ENCODE data around the gene SNX3.
"Not testable (repeated sequence)": the region's sequence is repeated elsewhere in the genome, so short reads cannot be mapped to it uniquely, and the experiment has no call there.

The SNX3 gene

DNA sequence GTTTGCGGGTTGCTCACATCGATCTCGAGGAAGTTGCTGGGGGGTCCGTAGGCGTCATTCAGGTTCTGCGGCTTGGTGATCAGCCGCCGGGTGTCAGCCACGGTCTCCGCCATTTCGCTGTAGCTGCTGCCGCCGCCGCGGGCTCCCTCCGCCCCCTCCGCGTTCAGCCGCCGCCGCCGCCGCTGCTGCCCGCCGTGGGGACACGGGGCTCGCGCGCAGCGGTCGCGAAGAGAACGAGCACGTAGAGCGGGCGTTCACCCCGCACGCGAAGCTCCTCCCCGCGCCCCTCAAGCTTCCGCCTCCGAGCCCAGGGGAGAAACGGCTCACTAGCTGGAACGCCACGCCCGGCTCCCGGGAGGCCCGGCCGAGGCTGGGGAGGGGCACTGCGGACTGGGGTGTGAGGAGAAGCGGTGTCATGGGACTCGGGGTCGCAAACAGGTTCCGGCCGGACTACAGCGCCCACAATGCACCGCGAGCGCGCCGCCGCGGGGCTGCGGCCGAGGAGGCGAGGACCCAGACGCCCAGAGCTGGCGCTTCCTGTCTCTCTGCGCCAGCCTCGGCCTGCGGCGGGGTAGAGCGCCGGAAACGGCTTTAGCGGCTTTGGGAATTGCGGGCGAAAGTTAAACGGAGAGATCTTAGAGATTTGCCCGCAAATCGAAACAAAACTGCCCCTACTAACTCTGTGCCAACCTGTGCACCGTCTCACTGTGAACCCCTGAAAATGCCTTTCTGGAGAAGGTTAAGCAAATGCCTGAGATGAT lies at the start of gene SNX3:
Gene SNX3, minus strand, starts transcription at position 232 of the 761 bp plus-strand sequence. Its CDS starts 119 bp downstream, at position 113.
- DNase-seq (ENCODE audit: low spot score): peak; percentile 98

GRCh38 chr6:108309844-108310243 lies 49.0 kb upstream of the SNX3 start:
- no peak for DNase-seq (ENCODE audit: low spot score)

DNA sequence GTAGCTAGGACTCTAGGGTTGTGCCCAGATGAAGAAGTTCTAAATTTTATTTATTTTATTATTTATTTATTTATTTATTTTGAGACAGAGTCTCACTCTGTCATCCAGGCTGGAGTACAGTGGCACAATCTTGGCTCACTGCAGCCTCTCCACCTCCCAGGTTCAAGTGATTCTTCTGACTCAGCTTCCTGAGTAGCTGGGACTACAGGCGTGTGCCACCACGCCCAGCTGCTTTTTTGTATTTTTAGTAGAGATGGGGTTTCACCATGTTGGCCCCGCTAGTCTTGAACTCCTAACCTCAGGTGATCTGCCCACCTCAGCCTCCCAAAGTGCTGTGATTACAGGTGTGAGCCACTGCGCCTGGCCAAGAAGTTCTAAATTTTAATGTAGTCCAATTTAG lies 47.8 kb upstream of the SNX3 start:
- DNase-seq (ENCODE audit: low spot score): not testable (repeated sequence)

DNA sequence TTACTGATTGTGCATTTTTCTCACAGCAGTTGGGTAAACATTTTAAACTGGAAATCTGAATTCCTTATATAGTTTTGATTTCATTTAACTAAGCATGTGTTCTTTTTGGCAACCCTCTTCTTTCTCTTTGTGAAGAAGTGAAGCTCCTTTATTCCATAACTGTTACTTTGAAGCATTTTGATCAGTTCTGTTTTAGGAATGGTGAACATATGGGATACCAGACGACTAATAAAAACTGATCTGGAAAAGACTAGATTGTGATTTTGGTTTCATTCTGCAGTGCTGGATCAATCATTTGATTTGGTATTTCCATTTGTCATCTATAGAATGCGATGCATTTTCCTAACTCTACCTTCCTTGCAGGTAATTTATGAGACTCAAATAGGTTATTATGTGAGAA lies 43.8 kb upstream of the SNX3 start:
- no peak for DNase-seq (ENCODE audit: low spot score)

DNA sequence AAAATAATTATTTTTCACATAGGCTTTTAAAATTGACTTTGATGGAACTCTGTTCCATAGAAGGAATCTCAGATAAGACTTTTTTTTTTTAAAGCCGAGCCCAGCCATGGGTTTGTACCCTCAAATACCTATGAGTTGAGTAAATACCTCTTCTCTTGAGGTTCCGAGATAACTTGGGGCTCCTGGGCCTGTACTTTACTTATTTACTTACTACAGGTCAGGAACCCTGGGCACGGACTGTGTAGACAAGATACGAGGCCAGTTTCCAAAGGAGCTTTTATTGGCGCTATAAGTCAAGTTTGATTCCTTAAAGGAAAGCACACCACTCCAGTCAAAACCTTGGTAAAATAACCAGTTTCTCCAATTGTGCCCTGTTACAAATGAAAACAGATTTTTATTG lies 41.5 kb upstream of the SNX3 start:
- DNase-seq (ENCODE audit: low spot score): no peak

GRCh38 chr6:108295676-108296075 lies 34.8 kb upstream of the SNX3 start:
- DNase-seq (ENCODE audit: low spot score): no peak

DNA sequence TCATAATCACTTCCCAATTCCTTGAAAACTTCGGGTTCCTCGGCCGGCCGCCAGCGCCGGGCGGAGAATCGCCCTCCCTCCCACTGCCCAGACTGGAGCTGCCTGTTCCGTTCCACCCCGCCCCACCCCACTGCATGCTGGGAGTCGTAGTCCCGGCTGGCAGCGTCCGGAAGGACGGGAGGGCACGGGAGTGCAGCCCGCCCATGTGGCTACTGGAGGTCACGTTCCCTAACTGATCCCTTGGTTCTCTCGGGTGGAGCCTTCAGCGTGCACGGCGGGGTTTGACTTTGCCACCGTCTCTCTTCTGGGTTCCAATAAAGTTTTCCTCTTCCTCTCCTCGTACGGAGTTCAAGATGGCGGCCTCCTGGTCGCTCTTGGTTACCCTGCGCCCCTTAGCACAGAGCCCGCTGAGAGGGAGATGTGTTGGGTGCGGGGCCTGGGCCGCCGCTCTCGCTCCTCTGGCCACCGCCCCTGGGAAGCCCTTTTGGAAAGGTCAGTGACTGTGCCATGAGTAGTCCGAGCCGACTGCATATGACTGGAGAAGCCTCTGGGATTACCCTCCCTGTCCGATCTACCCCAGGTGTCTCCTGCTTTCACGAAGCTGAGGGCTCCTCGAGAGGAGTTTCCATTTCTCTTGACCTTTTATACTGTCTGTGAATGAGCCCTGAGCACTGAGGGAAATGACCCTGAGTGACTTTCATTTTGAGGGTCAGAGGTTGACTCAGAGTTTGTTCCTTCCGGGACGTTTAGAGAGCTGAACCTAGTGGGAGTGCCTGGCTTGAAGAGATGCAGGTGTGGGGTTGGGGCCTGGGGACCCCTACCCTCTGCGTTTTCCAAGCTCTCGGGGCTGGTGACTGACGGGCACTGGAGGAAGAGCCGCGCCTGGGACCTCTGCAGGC lies 34.1 kb upstream of the SNX3 start, which contains the start of gene AFG1L:
Gene AFG1L, plus strand, starts transcription at position 328 of the 899 bp plus-strand sequence. Its CDS starts 26 bp downstream, at position 354.
- peak; percentile 96 for DNase-seq (ENCODE audit: low spot score)

- no peak for DNase-seq (ENCODE audit: low spot score)
Observed at GRCh38 chr6:108294297-108294726, 33.5 kb upstream of the SNX3 start.

- no peak for DNase-seq (ENCODE audit: low spot score)
Observed at GRCh38 chr6:108293527-108294296, 32.9 kb upstream of the SNX3 start.

GRCh38 chr6:108292561-108292960 lies 31.7 kb upstream of the SNX3 start:
- not testable (repeated sequence) for DNase-seq (ENCODE audit: low spot score)

DNA sequence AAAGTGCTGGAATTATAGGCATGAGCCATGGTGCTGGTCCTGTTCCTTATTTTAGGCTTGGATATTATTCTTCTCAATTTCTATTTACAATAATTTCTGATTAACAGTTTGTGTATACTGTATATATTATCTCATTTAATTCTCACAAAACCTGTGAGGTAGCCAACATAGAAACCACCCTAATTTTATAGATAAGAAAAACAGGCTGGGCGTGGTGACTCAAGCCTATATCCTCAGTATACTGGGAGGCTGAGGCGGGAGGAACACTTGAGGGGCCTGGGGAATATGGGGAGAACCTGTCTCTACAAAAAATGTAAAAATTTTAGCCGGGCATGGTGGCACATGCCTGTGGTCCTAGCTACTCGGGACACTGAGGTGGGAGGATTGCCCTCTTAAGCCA lies 30.3 kb upstream of the SNX3 start:
- no peak for DNase-seq (ENCODE audit: low spot score)

DNA sequence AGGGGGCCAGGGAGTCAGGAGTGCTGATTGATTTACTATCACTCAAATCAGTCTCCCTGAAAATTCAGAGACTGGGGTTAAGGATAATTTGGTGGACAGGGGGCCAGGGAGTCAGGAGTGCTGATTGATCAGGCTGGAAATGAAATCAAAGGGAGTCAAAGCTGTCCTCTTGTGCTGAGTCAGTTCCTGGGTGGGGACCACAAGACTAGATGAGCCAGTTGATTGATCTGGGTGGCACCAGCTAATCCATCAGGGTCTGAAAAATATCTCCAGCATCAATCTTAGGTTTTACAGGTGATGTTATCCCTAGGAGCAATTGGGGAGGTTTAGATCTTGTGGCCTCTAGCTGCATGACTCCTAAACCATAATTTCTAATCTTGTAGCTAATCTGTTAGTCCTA lies 27.9 kb upstream of the SNX3 start:
- DNase-seq (ENCODE audit: low spot score): no peak

DNA sequence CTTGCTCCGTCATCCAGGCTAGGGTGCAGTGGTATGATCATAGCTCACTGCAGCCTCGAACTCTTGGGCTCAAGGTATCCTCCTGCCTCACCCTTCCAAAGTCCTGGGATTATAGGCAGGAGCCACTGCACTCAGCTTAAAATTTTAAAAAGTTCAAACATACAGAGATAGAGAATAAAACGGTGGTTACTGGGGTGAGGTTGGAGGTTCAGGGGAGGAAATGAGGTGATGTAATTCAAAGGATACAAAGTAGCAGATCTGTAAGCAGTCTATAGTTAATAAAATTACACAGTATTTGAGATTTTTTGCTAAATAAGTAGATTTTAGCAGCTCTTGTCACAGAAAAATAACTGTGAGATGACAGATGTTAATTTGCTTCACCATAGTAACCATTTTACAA lies 26.5 kb upstream of the SNX3 start:
- DNase-seq (ENCODE audit: low spot score): no peak

- no peak for DNase-seq (ENCODE audit: low spot score)
Observed at GRCh38 chr6:108286366-108286765, 25.5 kb upstream of the SNX3 start.

GRCh38 chr6:108285381-108285780 lies 24.5 kb upstream of the SNX3 start:
- no peak for DNase-seq (ENCODE audit: low spot score)

DNA sequence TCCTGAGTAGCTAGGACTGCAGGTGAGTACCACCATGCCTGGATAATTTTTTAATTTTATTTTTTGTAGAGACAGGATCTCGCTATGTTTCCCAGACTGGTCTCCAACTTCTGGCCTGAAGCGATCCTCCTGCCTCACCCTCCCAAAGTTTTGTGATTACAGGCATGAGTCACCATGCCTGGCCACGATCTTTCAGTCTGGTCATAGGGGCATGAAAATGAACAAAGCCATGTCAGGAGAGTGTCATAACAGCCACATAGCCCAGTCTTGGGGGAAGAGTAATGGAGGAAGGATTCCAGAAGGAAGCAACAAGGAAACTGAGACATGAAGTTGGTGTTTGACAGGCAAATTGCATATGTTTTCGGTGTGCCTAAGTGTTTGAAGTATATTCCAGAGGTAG lies 17.0 kb upstream of the SNX3 start:
- no peak for DNase-seq (ENCODE audit: low spot score)

DNA sequence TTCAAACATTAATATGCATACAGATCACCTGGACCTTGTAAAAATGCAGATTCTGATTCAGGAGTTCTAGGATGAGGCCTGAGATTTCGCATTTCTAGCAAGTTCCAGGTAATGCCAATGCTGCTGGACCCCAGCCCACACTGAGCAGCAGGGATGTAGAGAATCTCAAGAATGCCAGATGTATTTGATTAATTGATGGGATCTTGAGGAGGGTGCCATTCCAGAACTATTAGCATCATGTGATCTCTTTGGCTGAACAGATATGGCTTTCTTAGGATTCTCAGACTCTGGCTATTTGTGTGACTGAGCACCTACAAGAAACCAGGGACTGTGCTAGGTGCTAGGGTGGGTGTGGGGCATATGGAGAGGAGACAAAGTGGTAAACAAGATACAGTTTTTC lies 16.5 kb upstream of the SNX3 start:
- no peak for DNase-seq (ENCODE audit: low spot score)

- DNase-seq (ENCODE audit: low spot score): no peak
Observed at GRCh38 chr6:108275976-108276375, 15.1 kb upstream of the SNX3 start.

- no peak for DNase-seq (ENCODE audit: low spot score)
Observed at GRCh38 chr6:108274546-108274945, 13.7 kb upstream of the SNX3 start.

DNA sequence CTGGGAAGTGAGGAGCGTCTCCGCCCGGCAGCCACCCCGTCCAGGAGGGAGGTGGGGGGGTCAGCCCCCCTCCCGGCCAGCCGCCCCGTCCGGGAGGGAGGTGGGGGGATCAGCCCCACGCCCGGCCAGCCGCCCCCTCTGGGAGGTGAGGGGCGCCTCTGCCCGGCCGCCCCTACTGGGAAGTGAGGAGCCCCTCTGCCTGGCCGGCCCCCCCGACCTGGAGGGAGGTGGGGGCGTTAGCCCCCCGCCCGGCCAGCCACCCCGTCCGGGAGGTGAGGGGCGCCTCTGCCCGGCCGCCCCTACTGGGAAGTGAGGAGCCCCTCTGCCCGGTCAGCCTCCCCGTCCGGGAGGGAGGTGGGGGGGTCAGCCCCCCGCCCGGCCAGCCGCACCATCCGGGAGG lies 9.1 kb upstream of the SNX3 start:
- not testable (repeated sequence) for DNase-seq (ENCODE audit: low spot score)

DNA sequence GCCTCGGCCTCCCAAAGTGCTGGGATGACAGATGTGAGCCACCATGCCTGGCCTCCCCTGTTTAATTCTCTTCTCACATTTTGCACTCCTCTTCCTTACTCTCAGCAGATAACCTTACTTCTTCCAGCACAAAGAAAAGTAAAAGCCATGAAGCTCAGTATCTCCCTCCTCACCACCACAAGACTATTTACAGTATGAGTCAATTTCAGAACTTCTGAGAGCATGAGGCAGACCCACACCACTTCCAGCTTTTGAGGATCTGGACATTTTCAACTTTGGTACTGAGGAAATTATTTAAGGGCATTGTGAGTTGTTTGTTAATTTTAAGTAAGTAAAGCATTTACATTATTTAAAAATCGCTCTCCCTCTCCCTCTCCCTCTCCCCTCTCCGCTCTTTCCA lies 8.0 kb upstream of the SNX3 start:
- DNase-seq (ENCODE audit: low spot score): no peak

DNA sequence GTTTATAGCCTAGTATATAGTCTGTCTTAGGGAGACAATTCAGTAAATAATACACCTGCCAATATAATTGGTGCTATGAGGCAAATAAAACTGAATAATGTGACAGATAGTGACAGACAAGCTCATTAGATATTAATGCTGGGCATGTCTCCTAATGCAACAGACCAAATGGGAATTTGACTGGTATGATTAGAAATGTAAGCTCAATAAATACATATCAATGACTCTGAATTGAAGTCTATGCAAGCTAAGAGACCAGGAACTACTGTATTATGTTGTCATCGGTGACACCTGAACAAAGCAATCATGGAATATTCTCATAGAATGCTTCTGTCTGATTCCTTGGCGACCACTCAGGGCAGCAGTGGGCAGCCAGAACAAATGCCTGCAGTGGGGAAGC lies 2.5 kb upstream of the SNX3 start:
- no peak for DNase-seq (ENCODE audit: low spot score)
